H1 (cell line): ENCODE results near the gene XPNPEP2. TPM values are rescaled to one million over a fixed set of nuclear protein-coding genes. Genes with fewer than 3 reads are reported as not detected.

ENCODE experiments used
- CTCF ChIA-PET: fragments of 300-600 bp; sonication (Branson Sonifier 250); formaldehyde crosslinking; loops from one replicate; lab custom pipeline; 2021; ENCODE audit not compliant: partially characterized antibody; lab: Charles Lee
- POLR2A ChIA-PET: fragments of 300-600 bp; sonication (Branson Sonifier 250); formaldehyde crosslinking; loops from one replicate; lab custom pipeline; 2021; ENCODE audit warnings: inconsistent platforms; ENCODE audit not compliant: partially characterized antibody; lab: Charles Lee
- DNase-seq, 2 experiments: peaks; one replicate each; pipeline versions ENCODE4 v3.0.0 to v3.0.0-alpha.2; 2010 to 2022; ENCODE audit warnings: low spot score in 2 of 2, low read depth in 1 of 2, mixed read lengths in 1 of 2
- FAIRE-seq: peaks from 2 replicates; lab custom pipeline; 2011; peaks lifted over from hg19 to GRCh38; lab: Jason Lieb, UNC
- H2AFZ ChIP-seq: 2 replicates; pipeline ENCODE4 v1.8.1; 2012; ENCODE audit warnings: low read length, inconsistent platforms
- H2AK5ac ChIP-seq: 2 replicates; pipeline ENCODE4 v1.6.1; 2013; ENCODE audit warnings: low read depth, low read length
- H2BK120ac ChIP-seq: replicated peaks from 2 replicates; pipeline ENCODE3; 2013; ENCODE audit warnings: low read depth, low read length, inconsistent platforms
- H2BK12ac ChIP-seq: 2 replicates; pipeline ENCODE4 v1.6.1; 2013; ENCODE audit warnings: low read depth, low read length
- H2BK15ac ChIP-seq: 2 replicates; pipeline ENCODE4 v1.6.1; 2013; ENCODE audit warnings: low read length
- H2BK20ac ChIP-seq: 2 replicates; pipeline ENCODE4 v1.6.1; 2013; ENCODE audit warnings: low read length
- H2BK5ac ChIP-seq: 2 replicates; pipeline ENCODE4 v1.6.1; 2013; ENCODE audit warnings: low read depth, low read length
- H3K14ac ChIP-seq: 2 replicates; pipeline ENCODE4 v1.6.1; 2013; ENCODE audit warnings: inconsistent platforms; ENCODE audit not compliant: insufficient read length
- H3K18ac ChIP-seq: 2 replicates; pipeline ENCODE4 v1.6.1; 2013; ENCODE audit warnings: low read length; ENCODE audit errors: extremely low read depth
- H3K23ac ChIP-seq: 2 replicates; pipeline ENCODE4 v1.6.1; 2013; ENCODE audit warnings: inconsistent platforms; ENCODE audit not compliant: insufficient read length
- H3K23me2 ChIP-seq: 2 replicates; pipeline ENCODE4 v1.6.1; 2013; ENCODE audit warnings: low read depth, low read length
- H3K27ac ChIP-seq: 2 replicates; pipeline ENCODE4 v1.6.1; 2011; ENCODE audit warnings: low read depth, low read length, inconsistent platforms
- H3K27me3 ChIP-seq, 4 experiments: replicated peaks in 1 of 4; 1 replicate in 1 of 4; 2 replicates in 3 of 4; pipeline versions ENCODE4 v1.6.1 to v1.8.1; 2011 to 2013; ENCODE audit warnings: low read length in 3 of 4, mild to moderate bottlenecking in 3 of 4, inconsistent platforms in 2 of 4, mixed read lengths in 2 of 4, moderate library complexity in 1 of 4; ENCODE audit not compliant: control insufficient read depth in 3 of 4, insufficient read depth in 3 of 4; ENCODE audit errors: extremely low read depth in 1 of 4
- H3K36me3 ChIP-seq, 4 experiments: 2 replicates each; pipeline versions ENCODE4 v1.6.1 to v1.8.1; 2011 to 2013; ENCODE audit warnings: mild to moderate bottlenecking in 4 of 4, low read length in 3 of 4, moderate library complexity in 2 of 4, control low read depth in 1 of 4, inconsistent platforms in 1 of 4; ENCODE audit not compliant: insufficient read depth in 4 of 4, control insufficient read depth in 2 of 4
- H3K4ac ChIP-seq: replicated peaks from 2 replicates; pipeline ENCODE3; 2013; ENCODE audit warnings: low read length, low read depth, mixed read lengths, inconsistent platforms; ENCODE audit not compliant: insufficient read length
- H3K4me1 ChIP-seq, 4 experiments: replicated peaks in 1 of 4; 1 replicate in 1 of 4; 2 replicates in 3 of 4; pipeline versions ENCODE4 v1.6.1 to v1.8.1; 2011 to 2013; ENCODE audit warnings: low read length in 3 of 4, inconsistent platforms in 2 of 4, mixed read lengths in 1 of 4; ENCODE audit not compliant: insufficient read depth in 4 of 4, control insufficient read depth in 3 of 4
- H3K4me2 ChIP-seq, 2 experiments: 2 replicates each; pipeline versions ENCODE4 v1.6.1 to v1.8.1; 2011 to 2013; ENCODE audit warnings: low read depth in 2 of 2, low read length in 2 of 2, control low read depth in 1 of 2, inconsistent platforms in 1 of 2, mild to moderate bottlenecking in 1 of 2; ENCODE audit not compliant: insufficient read depth in 1 of 2
- H3K4me3 ChIP-seq, 4 experiments: fragments of 200-600, 300-600 bp in 1 of 4; sonication (generic), shearing (Covaris generic), sonication (Bioruptor Twin) in 1 of 4; 2 replicates each; pipeline versions ENCODE4 v1.5.1 to v1.8.1; 2011 to 2016; ENCODE audit warnings: low read length in 4 of 4, low read depth in 3 of 4, control low read depth in 2 of 4, inconsistent platforms in 2 of 4, mild to moderate bottlenecking in 2 of 4, mixed read lengths in 1 of 4, moderate library complexity in 1 of 4; ENCODE audit not compliant: insufficient read depth in 2 of 4; ENCODE audit errors: extremely low read depth in 1 of 4
- H3K56ac ChIP-seq: replicated peaks from 2 replicates; pipeline ENCODE3; 2013; ENCODE audit warnings: low read depth, mild to moderate bottlenecking, mixed read lengths, low read length, inconsistent platforms; ENCODE audit not compliant: insufficient read length
- H3K79me1 ChIP-seq: 2 replicates; pipeline ENCODE4 v1.6.1; 2013; ENCODE audit warnings: low read depth, low read length, control low read depth
- H3K79me2 ChIP-seq, 2 experiments: 2 replicates each; pipeline versions ENCODE4 v1.6.1 to v1.8.1; 2012 to 2013; ENCODE audit warnings: low read length in 2 of 2, mild to moderate bottlenecking in 2 of 2, inconsistent platforms in 1 of 2; ENCODE audit not compliant: insufficient read depth in 2 of 2, control insufficient read depth in 1 of 2
- H3K9ac ChIP-seq, 4 experiments: replicated peaks in 1 of 4; 1 replicate in 1 of 4; 2 replicates in 3 of 4; pipeline versions ENCODE4 v1.6.1 to v1.8.1; 2011 to 2013; ENCODE audit warnings: low read depth in 3 of 4, low read length in 3 of 4, control low read depth in 2 of 4, mild to moderate bottlenecking in 2 of 4, moderate library complexity in 2 of 4, inconsistent platforms in 1 of 4; ENCODE audit errors: extremely low read depth in 1 of 4
- H3K9me3 ChIP-seq, 2 experiments: 2 replicates each; pipeline versions ENCODE4 v1.6.1 to v1.8.1; 2012 to 2013; ENCODE audit warnings: mild to moderate bottlenecking in 2 of 2, moderate library complexity in 2 of 2, control low read depth in 1 of 2, inconsistent platforms in 1 of 2, low read depth in 1 of 2, low read length in 1 of 2, mixed read lengths in 1 of 2; ENCODE audit not compliant: insufficient read depth in 2 of 2
- H4K20me1 ChIP-seq, 2 experiments: replicated peaks in 1 of 2; 2 replicates each; pipeline versions ENCODE3 to v1.8.1; 2011 to 2013; ENCODE audit warnings: inconsistent platforms in 2 of 2, low read length in 2 of 2, mild to moderate bottlenecking in 1 of 2; ENCODE audit not compliant: insufficient read depth in 2 of 2, control insufficient read depth in 1 of 2
- H4K5ac ChIP-seq: 2 replicates; pipeline ENCODE4 v1.6.1; 2013; ENCODE audit warnings: low read length, low read depth, mixed read lengths, inconsistent platforms; ENCODE audit not compliant: insufficient read length
- H4K8ac ChIP-seq: 2 replicates; pipeline ENCODE4 v1.8.0; 2013; ENCODE audit warnings: mild to moderate bottlenecking, moderate library complexity, low read length, inconsistent platforms; ENCODE audit not compliant: insufficient read depth; ENCODE audit errors: extremely low read depth
- H4K91ac ChIP-seq: replicated peaks from 2 replicates; pipeline ENCODE3; 2013; ENCODE audit warnings: low read length, mixed read lengths, inconsistent platforms; ENCODE audit not compliant: insufficient read length
- BRCA1 ChIP-seq: IDR thresholded peaks from 2 replicates; pipeline ENCODE4 v1.6.1; 2012; ENCODE audit warnings: low read depth, low read length, improper control_type of control experiment
- CBX5 ChIP-seq: fragments of 300-800, 300-1000 bp; sonication (generic); IDR thresholded peaks from 2 replicates; pipeline ENCODE4 v1.7.1; 2016; ENCODE audit warnings: antibody characterized with exemption, low read length, low read depth
- E2F6 ChIP-seq: IDR thresholded peaks from 2 replicates; pipeline ENCODE4 v1.6.1; 2012; ENCODE audit warnings: inconsistent platforms
- EGR1 ChIP-seq: IDR thresholded peaks from 2 replicates; pipeline ENCODE4 v1.6.1; 2011; ENCODE audit warnings: low read depth, low read length, borderline replicate concordance
- GTF2F1 ChIP-seq: IDR thresholded peaks from 2 replicates; pipeline ENCODE4 v1.6.1; 2012; ENCODE audit warnings: low read depth, low read length, improper control_type of control experiment, borderline replicate concordance
- JUN ChIP-seq: IDR thresholded peaks from 2 replicates; pipeline ENCODE4 v1.6.1; 2011; ENCODE audit warnings: low read depth, mild to moderate bottlenecking, improper control_type of control experiment, low read length
- JUND ChIP-seq: IDR thresholded peaks from 2 replicates; pipeline ENCODE4 v1.6.1; 2011; ENCODE audit warnings: mild to moderate bottlenecking, improper control_type of control experiment, low read length
- KDM5A ChIP-seq: fragments of 200-600 bp; IDR thresholded peaks from 2 replicates; pipeline ENCODE4 v1.7.1; 2012; ENCODE audit warnings: mild to moderate bottlenecking, low read length, inconsistent platforms, mixed read lengths
- MAFK ChIP-seq: IDR thresholded peaks from 2 replicates; pipeline ENCODE4 v1.6.1; 2012; ENCODE audit warnings: low read depth, mild to moderate bottlenecking, improper control_type of control experiment, low read length
- PHF8 ChIP-seq: fragments of 200-600 bp; sonication (generic); conservative IDR thresholded peaks from 2 replicates; pipeline ENCODE4 v1.7.1; 2012; ENCODE audit warnings: low read depth, mild to moderate bottlenecking, inconsistent platforms, low read length, moderate library complexity
- RNF2 ChIP-seq: fragments of 200-900, 300-1000 bp; sonication (generic); IDR thresholded peaks from 2 replicates; pipeline ENCODE4 v1.7.1; 2016; ENCODE audit warnings: borderline replicate concordance, low read depth, mild to moderate bottlenecking, antibody characterized with exemption, low read length; ENCODE audit not compliant: poor library complexity, severe bottlenecking; ENCODE audit errors: missing control alignments
- SIN3A ChIP-seq, 2 experiments: IDR thresholded peaks in 1 of 2; conservative IDR thresholded peaks in 1 of 2; 2 replicates each; pipeline ENCODE4 v1.6.1; 2011 to 2012; ENCODE audit warnings: low read length in 2 of 2, improper control_type of control experiment in 1 of 2, low read depth in 1 of 2, mild to moderate bottlenecking in 1 of 2
- SIX5 ChIP-seq: IDR thresholded peaks from 2 replicates; pipeline ENCODE4 v1.6.1; 2011; ENCODE audit warnings: mild to moderate bottlenecking, low read depth, low read length
- TAF1 ChIP-seq: IDR thresholded peaks from 2 replicates; pipeline ENCODE4 v1.6.1; 2011; ENCODE audit warnings: mild to moderate bottlenecking, low read depth, low read length
- WGBS, 2 experiments: shearing (Covaris generic) in 1 of 2; methylation state at CpG; one replicate each; pipeline versions ENCODE4 v1.1.6 to v1.1.7; 2013 to 2015; ENCODE audit warnings: low lambda C conversion rate in 2 of 2, mixed read lengths in 2 of 2, inconsistent platforms in 1 of 2, low coverage in 1 of 2, missing lambda C conversion rate in 1 of 2; ENCODE audit not compliant: insufficient replicate concordance in 2 of 2, insufficient coverage in 1 of 2, insufficient read length in 1 of 2; ENCODE audit errors: extremely low coverage in 1 of 2, missing lambda C conversion rate in 1 of 2; 5-methylcytosine and 5-hydroxymethylcytosine counted together
- polyA plus RNA-seq, 7 experiments: library from polyadenylated mRNA; depleted of rRNA in 3 of 7; stranded (reverse) in 5 of 7; unstranded in 2 of 7; fragments of >200 nt in 5 of 7; fragments of 200-250 nt in 2 of 7; gene quantifications; 1 replicate in 5 of 7; 2 replicates in 1 of 7; 4 replicates in 1 of 7; pipeline versions ENCODE4 v1.2.1 to v1.2.3, GENCODE V29; 2011 to 2013; ENCODE audit warnings: missing spikeins in 2 of 7, mixed read lengths in 2 of 7
- total RNA-seq: library from RNA; stranded (reverse); fragmentation: NEBNext Ultra II Directional; extraction: Animal tissue kit (Norgen Biotek cat#: 25700); gene quantifications from 2 replicates; pipeline ENCODE4 v1.2.1, GENCODE V29; 2021

Gene XPNPEP2
- total and polyA plus RNA-seq, 2 of the 8 experiments (the other 6 are each of a cell fraction or from before 2014, with no cell fraction given) = 0.27 TPM; not detected in 1

- H2AK5ac ChIP-seq = no peak overlapping the region
- no peaks in the 10 kb centered on the region for H3K9me3 ChIP-seq
- H3K18ac ChIP-seq = no peak overlapping the region
- H4K91ac ChIP-seq = no peak overlapping the region
- no peak for TF ChIP-seq JUND
- TF ChIP-seq BRCA1 = no peak
- no peak for TF ChIP-seq GTF2F1
- no peak for TF ChIP-seq MAFK
- no peak for TF ChIP-seq RNF2
- TF ChIP-seq PHF8 = no peak
- no peak for TF ChIP-seq CBX5
- no peak for TF ChIP-seq EGR1
- TF ChIP-seq SIX5 = no peak
- TF ChIP-seq E2F6 = no peak
- TF ChIP-seq JUN = no peak
- TF ChIP-seq KDM5A = no peak
- TF ChIP-seq TAF1 = no peak
- no peak for TF ChIP-seq SIN3A (conservative IDR thresholded peaks at IDR 0.05 in 1 of 2, IDR thresholded peaks at IDR 0.05 in 1 of 2; ENCODE audit: low read depth in 1 of 2, low read length in 2 of 2)
- TF ChIP-seq, all 59 proteins: peak for 0
- H2BK15ac ChIP-seq = no peak overlapping the region
- no peak overlapping the region for H2BK5ac ChIP-seq
- H3K23ac ChIP-seq = no peak overlapping the region
- no peak overlapping the region for H3K4me2 ChIP-seq
- no peak overlapping the region for H2BK20ac ChIP-seq
- H2AFZ ChIP-seq = no peak overlapping the region
- no peak overlapping the region for H2BK120ac ChIP-seq
- ChIA-PET CTCF (interaction anchor here (1.0 to 3.0 kb wide), 2 partner anchors 23 to 94 kb away, joined by 3 to 9 read pairs; no protein-coding TSS in a partner anchor), POLR2A (no interaction called here)
- no peak overlapping the region for H3K9ac ChIP-seq
- DNase-seq = no peak
- H3K36me3 ChIP-seq = no peaks in the 10 kb centered on the region
- no peaks in the 10 kb centered on the region for H3K79me2 ChIP-seq
- no peaks in the 10 kb centered on the region; a peak in 1 of 7 replicates for H3K27me3 ChIP-seq
- peaks cover 0 to 3% (median 0%) of the 10 kb centered on the region in 4 experiments; a peak in 1 of 7 replicates for H3K4me1 ChIP-seq
- no peak overlapping the region for H2BK12ac ChIP-seq
- no peak overlapping the region for H3K4ac ChIP-seq
- no peaks in the 10 kb centered on the region for H3K23me2 ChIP-seq
- H4K20me1 ChIP-seq = no peaks in the 10 kb centered on the region
- no peak overlapping the region for H4K5ac ChIP-seq
- no peak for FAIRE-seq
- H3K27ac ChIP-seq = no peak overlapping the region
- 90% methylated on average over 3 of the region's 4 CpGs; no CpG with 5 or more reads in 1 of the 2 experiments for WGBS, 2 experiments
- no peak overlapping the region for H3K4me3 ChIP-seq
- no peak overlapping the region for H3K56ac ChIP-seq
- no peak overlapping the region for H3K14ac ChIP-seq
- no peaks in the 10 kb centered on the region for H3K79me1 ChIP-seq
- H4K8ac ChIP-seq = no peak overlapping the region
Observed at GRCh38 chrX:129733335-129733734, 5.4 kb upstream of the XPNPEP2 start.
